PC-9 (cell line): ENCODE data around the gene NUP62. TPM values are rescaled to one million over a fixed set of nuclear protein-coding genes. Genes with fewer than 3 reads are reported as not detected.
"Not testable (repeated sequence)": the region's sequence is repeated elsewhere in the genome, so short reads cannot be mapped to it uniquely, and the experiment has no call there.

Experiments
- BruUV-seq: library from RNA; stranded (reverse); fragments of 400-500 nt; replicated peaks from 2 replicates; lab custom pipeline; 2021; lab: Mats Ljungman, UMichigan
- CTCF ChIA-PET: fragments of 300-600 bp; sonication (Branson Sonifier 250); formaldehyde crosslinking; loops from one replicate; lab custom pipeline; 2022; ENCODE audit warnings: antibody characterized with exemption; lab: Charles Lee
- POLR2A ChIA-PET: fragments of 300-600 bp; sonication (Branson Sonifier 250); formaldehyde crosslinking; loops from one replicate; lab custom pipeline; 2022; ENCODE audit warnings: antibody characterized with exemption; ENCODE audit not compliant: unreplicated experiment; lab: Charles Lee
- DNase-seq, 2 experiments: peaks; one replicate each; pipeline versions ENCODE4 v3.0.0 to v3.0.0-alpha.2; 2015 to 2022; ENCODE audit warnings: mixed read lengths in 1 of 2
- H2AFZ ChIP-seq: fragments of 200-600 bp; sonication (generic); 2 replicates; pipeline ENCODE4 v1.8.1; 2017; ENCODE audit warnings: antibody characterized with exemption
- H3F3A ChIP-seq: fragments of 200-600 bp; sonication (generic); 2 replicates; pipeline ENCODE4 v1.8.1; 2017; ENCODE audit warnings: antibody characterized with exemption, mild to moderate bottlenecking, low read depth; ENCODE audit not compliant: insufficient read depth
- H3K27ac ChIP-seq: fragments of 200-600 bp; sonication (generic); 2 replicates; pipeline ENCODE4 v1.6.1; 2016; ENCODE audit warnings: mixed run types
- H3K27me3 ChIP-seq: fragments of 200-600 bp; sonication (generic); 2 replicates; pipeline ENCODE4 v1.6.1; 2016; ENCODE audit warnings: low read depth, mixed run types; ENCODE audit not compliant: insufficient read depth
- H3K36me3 ChIP-seq: fragments of 200-600 bp; sonication (generic); 2 replicates; pipeline ENCODE4 v1.6.1; 2016; ENCODE audit warnings: low read depth, mixed run types
- H3K4me1 ChIP-seq: fragments of 200-600 bp; sonication (generic); replicated peaks from 2 replicates; pipeline ENCODE4 v1.6.1; 2016; ENCODE audit warnings: mixed run types; ENCODE audit not compliant: insufficient read depth
- H3K4me2 ChIP-seq: fragments of 200-600 bp; sonication (generic); 2 replicates; pipeline ENCODE4 v1.6.1; 2017; ENCODE audit warnings: mixed run types
- H3K4me3 ChIP-seq: fragments of 200-600 bp; sonication (generic); 2 replicates; pipeline ENCODE4 v1.6.1; 2016; ENCODE audit warnings: mixed run types
- H3K79me2 ChIP-seq: fragments of 200-600 bp; sonication (generic); 2 replicates; pipeline ENCODE4 v1.6.1; 2017; ENCODE audit warnings: low read depth, mixed run types
- H3K9me2 ChIP-seq: fragments of 200-600 bp; sonication (generic); 2 replicates; pipeline ENCODE4 v1.8.1; 2017; ENCODE audit warnings: mild to moderate bottlenecking; ENCODE audit not compliant: insufficient read depth
- H3K9me3 ChIP-seq: fragments of 200-600 bp; sonication (generic); 2 replicates; pipeline ENCODE4 v1.8.1; 2016; ENCODE audit warnings: low read depth; ENCODE audit not compliant: insufficient read depth
- H4K20me1 ChIP-seq: fragments of 200-600 bp; sonication (generic); 2 replicates; pipeline ENCODE4 v1.8.1; 2017; ENCODE audit not compliant: insufficient read depth
- CTCF ChIP-seq: fragments of 200-600 bp; sonication (generic); conservative IDR thresholded peaks from 2 replicates; pipeline ENCODE4 v1.6.1; 2017; ENCODE audit warnings: mixed run types, antibody characterized with exemption, mild to moderate bottlenecking, moderate library complexity
- EZH2 ChIP-seq: fragments of 200-600 bp; sonication (generic); IDR thresholded peaks from 2 replicates; pipeline ENCODE4 v1.8.0; 2017; ENCODE audit warnings: antibody characterized with exemption, low read depth
- intact Hi-C: fragments of 100-400 bp; cut with micrococcal nuclease; formaldehyde crosslinking; loops from one replicate; pipeline ENCODE4 v1.10.0; 2022; ENCODE audit not compliant: unreplicated experiment
- total RNA-seq: library from RNA; stranded (reverse); gene quantifications from 2 replicates; pipeline ENCODE4 v1.2.3, GENCODE V29; 2021

NUP62 gene
- total RNA-seq, 1 experiment from 2014 or later, result 101 TPM

DNA sequence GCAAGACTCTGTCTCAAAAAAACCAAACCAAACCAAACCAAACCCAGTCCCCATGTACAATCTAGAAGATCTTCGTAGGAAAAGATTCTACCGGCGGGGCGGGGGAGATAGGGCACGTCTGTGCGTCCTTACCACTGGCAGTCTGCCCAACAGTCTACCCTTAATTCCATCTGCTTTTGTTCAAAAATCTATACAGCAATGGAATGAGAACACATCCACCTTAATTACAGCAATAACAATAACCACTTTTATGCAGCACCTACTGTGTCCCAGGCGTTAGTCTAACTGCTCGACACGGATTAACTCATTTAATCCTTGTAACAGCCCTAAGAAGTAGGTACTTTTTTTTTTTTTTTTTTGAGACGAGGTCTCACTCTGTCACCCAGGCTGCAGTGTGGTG is 2.8 kb downstream of the NUP62 start:
- H3K27me3 ChIP-seq, result no peaks in the 10 kb centered on the region
- intact Hi-C loops, result loop anchor here (5.0 kb wide), 1 partner anchor 49 kb away; the partner anchor contains the start of genes AKT1S1 and TBC1D17
- ChIA-PET CTCF (no interaction called here), POLR2A (no interaction called here)
- H4K20me1 ChIP-seq, result peaks cover 54% of the 10 kb centered on the region
- no peaks in the 10 kb centered on the region for H3K9me2 ChIP-seq
- DNase-seq, result no peak
- peaks cover 19% of the 10 kb centered on the region; the same call in 1 of the 2 replicates for H3F3A ChIP-seq
- no peak overlapping the region for H2AFZ ChIP-seq
- H3K79me2 ChIP-seq, result peaks cover 76% of the 10 kb centered on the region
- H3K4me3 ChIP-seq, result no peak overlapping the region
- no TSS peak for BruUV-seq
- H3K36me3 ChIP-seq, result peaks cover 33% of the 10 kb centered on the region; the same call in 1 of the 2 replicates
- no peak overlapping the region for H3K27ac ChIP-seq
- no peak overlapping the region for H3K4me2 ChIP-seq
- no peaks in the 10 kb centered on the region for H3K9me3 ChIP-seq
- peaks cover 13% of the 10 kb centered on the region for H3K4me1 ChIP-seq
- no peak for TF ChIP-seq CTCF
- no peak for TF ChIP-seq EZH2

- no peak for DNase-seq
- Histone ChIP-seq H3K9me2 (no peaks in the 10 kb centered on the region), H3K27me3 (no peaks in the 10 kb centered on the region), H4K20me1 (peaks cover 64% of the 10 kb centered on the region), H3K4me1 (peaks cover 12% of the 10 kb centered on the region), H3K4me2 (no peak overlapping the region), H3K79me2 (peaks cover 84% of the 10 kb centered on the region), H3K27ac (no peak overlapping the region), H2AFZ (no peak overlapping the region), H3K9me3 (no peaks in the 10 kb centered on the region), H3K36me3 (peaks cover 30% of the 10 kb centered on the region; the same call in 1 of the 2 replicates), H3K4me3 (no peak overlapping the region), H3F3A (peaks cover 9% of the 10 kb centered on the region; the same call in 1 of the 2 replicates)
- intact Hi-C loops, result loop anchor here (5.0 kb wide), 1 partner anchor 48 kb away; the partner anchor contains the start of genes AKT1S1 and TBC1D17
- POLR2A ChIA-PET, result interaction anchor here (0.6 kb wide), 1 partner anchor 29 kb away, joined by 3 read pairs; no protein-coding TSS in a partner anchor
- TF ChIP-seq EZH2, result no peak
- TF ChIP-seq CTCF, result no peak
- CTCF ChIA-PET, result no interaction called here
- no TSS peak for BruUV-seq
Observed at GRCh38 chr19:49925486-49925885, 3.8 kb downstream of the NUP62 start.

DNA sequence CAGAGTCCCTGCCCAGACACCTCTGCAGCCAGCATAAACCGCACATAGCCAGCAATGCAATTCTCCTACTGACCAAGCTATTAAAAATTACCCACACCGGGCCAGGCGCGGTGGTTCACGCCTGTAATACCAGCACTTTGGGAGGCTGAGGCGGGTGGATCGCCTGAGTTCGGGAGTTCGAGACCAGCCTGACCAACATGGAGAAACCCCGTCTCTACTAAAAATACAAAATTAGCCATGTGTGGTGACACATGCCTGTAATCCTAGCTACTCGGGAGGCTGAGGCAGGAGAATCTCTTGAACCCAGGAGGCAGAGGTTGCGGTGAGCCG is 4.5 kb downstream of the NUP62 start:
- BruUV-seq, result not testable (repeated sequence)

More for the DNA sequence above, 4.5 kb downstream of the NUP62 start:
- peaks cover 30% of the 10 kb centered on the region; the same call in 1 of the 2 replicates for H3K36me3 ChIP-seq
- H3K4me3 ChIP-seq, CTCF ChIA-PET, H3F3A ChIP-seq, H3K9me3 ChIP-seq, H3K27me3 ChIP-seq, H3K9me2 ChIP-seq, H2AFZ ChIP-seq, POLR2A ChIA-PET, DNase-seq, H3K27ac ChIP-seq, H3K4me2 ChIP-seq: not testable (repeated sequence)
- peaks cover 70% of the 10 kb centered on the region for H4K20me1 ChIP-seq
- intact Hi-C loops, result loop anchor here (5.0 kb wide), 1 partner anchor 48 kb away; the partner anchor contains the start of genes AKT1S1 and TBC1D17
- peaks cover 12% of the 10 kb centered on the region for H3K4me1 ChIP-seq
- peaks cover 90% of the 10 kb centered on the region for H3K79me2 ChIP-seq
